NT2/D1 (cell line): ENCODE measurements around the gene TTLL7.

ENCODE experiments used
- DNase-seq: peaks from one replicate; pipeline ENCODE4 v3.0.0-alpha.2; 2011; ENCODE audit warnings: low read depth, low spot score
- H3K27me3 ChIP-seq: 2 replicates; pipeline ENCODE4 v1.6.0; 2011; ENCODE audit warnings: mild to moderate bottlenecking; ENCODE audit not compliant: insufficient read length, insufficient read depth
- H3K36me3 ChIP-seq: 2 replicates; pipeline ENCODE4 v1.6.1; 2011; ENCODE audit warnings: mild to moderate bottlenecking, low read length, mixed read lengths; ENCODE audit not compliant: insufficient read depth, insufficient read length
- H3K4me1 ChIP-seq: 2 replicates; pipeline ENCODE4 v1.5.1; 2011; ENCODE audit not compliant: insufficient read depth, insufficient read length
- H3K4me3 ChIP-seq: 2 replicates; pipeline ENCODE4 v1.5.1; 2011; ENCODE audit warnings: low read depth; ENCODE audit not compliant: insufficient read length
- H3K9ac ChIP-seq: 2 replicates; pipeline ENCODE4 v1.6.0; 2011; ENCODE audit warnings: low read depth; ENCODE audit not compliant: insufficient read length
- H3K9me3 ChIP-seq: 2 replicates; pipeline ENCODE4 v1.5.1; 2011; ENCODE audit warnings: mild to moderate bottlenecking, low read length; ENCODE audit not compliant: insufficient read depth
- SUZ12 ChIP-seq: IDR thresholded peaks from 2 replicates; pipeline ENCODE4 v1.6.1; 2011; ENCODE audit not compliant: insufficient read length, insufficient read depth; ENCODE audit errors: extremely low read depth
- YY1 ChIP-seq: IDR thresholded peaks from 2 replicates; pipeline ENCODE4 v1.6.1; 2011; ENCODE audit not compliant: insufficient read length, insufficient read depth
- ZNF274 ChIP-seq: IDR thresholded peaks from 2 replicates; pipeline ENCODE4 v1.6.1; 2011; ENCODE audit warnings: mild to moderate bottlenecking, low read depth, low read length

The TTLL7 gene

DNA sequence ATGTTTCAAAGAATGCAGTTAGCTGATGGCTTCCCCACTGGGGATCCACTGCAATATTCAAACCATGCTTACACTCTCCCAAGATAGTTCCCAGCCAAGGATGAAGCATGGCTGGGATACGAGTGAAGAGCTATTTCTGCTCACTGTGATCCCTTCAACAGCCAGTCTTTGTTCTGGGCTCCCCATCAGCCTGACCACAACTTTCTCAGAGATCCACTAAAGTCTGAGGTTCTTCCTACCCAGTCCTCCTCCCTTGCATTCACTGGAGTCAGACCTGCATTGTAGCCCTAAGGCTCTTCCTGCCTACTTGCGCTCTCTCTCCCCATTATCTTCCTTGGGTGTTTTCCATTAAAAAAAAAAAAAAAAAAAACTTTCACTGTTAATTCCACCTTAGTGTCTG lies 101.4 kb downstream of the TTLL7 start:
- no peaks in the 10 kb centered on the region for H3K9me3 ChIP-seq
- no peak overlapping the region for H3K4me3 ChIP-seq
- no peaks in the 10 kb centered on the region for H3K27me3 ChIP-seq
- no peaks in the 10 kb centered on the region for H3K4me1 ChIP-seq
- DNase-seq, result peak; percentile 20
- TF ChIP-seq SUZ12 (no peak), YY1 (no peak), ZNF274 (no peak)
- no peaks in the 10 kb centered on the region for H3K36me3 ChIP-seq
- H3K9ac ChIP-seq, result no peak overlapping the region

DNA sequence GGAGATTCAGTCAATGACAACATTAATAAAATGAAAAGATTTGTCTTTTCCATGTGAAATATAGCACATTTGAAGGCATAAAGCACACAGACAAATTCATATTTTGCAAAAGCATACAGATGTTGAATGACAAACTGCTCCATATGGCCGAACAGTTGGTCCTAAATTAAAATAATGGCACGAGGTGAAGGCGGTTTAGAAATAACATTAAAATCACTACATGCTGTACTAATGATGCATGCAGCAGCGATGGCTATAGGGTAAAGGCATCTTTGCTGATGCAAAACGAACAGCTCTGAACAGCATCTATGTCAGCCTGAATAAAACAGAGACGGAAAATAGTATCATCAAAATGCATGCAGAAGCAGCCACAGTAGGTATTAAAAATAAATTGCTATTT lies 102.6 kb downstream of the TTLL7 start:
- no peak overlapping the region for H3K9ac ChIP-seq
- no peaks in the 10 kb centered on the region for H3K27me3 ChIP-seq
- DNase-seq, result no peak
- H3K36me3 ChIP-seq, result no peaks in the 10 kb centered on the region
- TF ChIP-seq SUZ12 (no peak), YY1 (no peak), ZNF274 (no peak)
- H3K4me1 ChIP-seq, result no peaks in the 10 kb centered on the region
- H3K4me3 ChIP-seq, result no peak overlapping the region
- no peaks in the 10 kb centered on the region for H3K9me3 ChIP-seq

DNA sequence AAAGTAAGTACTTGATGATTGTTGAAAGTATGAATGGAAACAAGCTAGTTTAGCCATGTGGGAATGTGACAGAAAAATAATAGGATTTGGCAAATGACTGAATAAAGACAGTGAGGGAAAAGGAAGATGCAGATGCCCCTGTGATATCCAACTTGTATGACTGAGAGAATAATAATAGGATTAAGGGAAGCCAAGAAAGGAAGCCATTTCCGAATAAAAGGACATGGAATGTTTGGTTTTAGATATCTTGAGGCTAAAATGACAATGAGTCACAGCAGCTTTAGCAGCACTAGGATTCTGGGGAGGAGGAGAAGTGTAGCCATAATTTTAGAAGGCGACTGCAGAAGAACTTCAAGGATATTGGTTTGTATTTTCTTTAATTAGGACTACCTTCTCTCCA lies 109.2 kb downstream of the TTLL7 start:
- Histone ChIP-seq H3K36me3 (no peaks in the 10 kb centered on the region), H3K4me1 (no peaks in the 10 kb centered on the region), H3K27me3 (no peaks in the 10 kb centered on the region), H3K4me3 (no peak overlapping the region), H3K9me3 (peaks cover 12% of the 10 kb centered on the region; the same call in 1 of the 2 replicates), H3K9ac (no peak overlapping the region)
- DNase-seq, result peak; percentile 9
- TF ChIP-seq ZNF274, result no peak
- TF ChIP-seq YY1, result no peak
- no peak for TF ChIP-seq SUZ12

DNA sequence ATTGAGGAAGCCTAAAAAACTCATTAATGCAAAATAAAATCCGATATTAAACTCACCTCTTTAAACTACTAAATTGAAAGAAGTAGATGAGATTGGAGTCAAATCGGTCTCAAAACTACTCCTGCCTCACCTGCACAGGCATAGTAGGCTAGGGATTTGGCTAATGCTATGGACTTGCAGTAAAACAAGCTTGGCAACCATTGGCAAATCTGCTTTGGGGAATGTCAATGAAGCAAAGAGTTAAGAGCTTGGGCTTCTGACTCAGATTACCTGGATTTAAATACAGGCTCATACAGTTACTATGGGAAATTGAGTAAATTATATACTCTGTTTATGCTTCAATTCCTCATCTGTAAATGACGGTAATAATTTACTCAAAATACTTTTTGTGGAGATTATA lies 111.4 kb downstream of the TTLL7 start:
- TF ChIP-seq ZNF274, result no peak
- TF ChIP-seq SUZ12, result no peak
- TF ChIP-seq YY1, result no peak
- no peak overlapping the region for H3K4me3 ChIP-seq
- no peak overlapping the region for H3K9ac ChIP-seq
- H3K9me3 ChIP-seq, result peaks cover 12% of the 10 kb centered on the region; the same call in 1 of the 2 replicates
- DNase-seq, result no peak
- H3K27me3 ChIP-seq, result no peaks in the 10 kb centered on the region
- H3K4me1 ChIP-seq, result no peaks in the 10 kb centered on the region
- H3K36me3 ChIP-seq, result no peaks in the 10 kb centered on the region

DNA sequence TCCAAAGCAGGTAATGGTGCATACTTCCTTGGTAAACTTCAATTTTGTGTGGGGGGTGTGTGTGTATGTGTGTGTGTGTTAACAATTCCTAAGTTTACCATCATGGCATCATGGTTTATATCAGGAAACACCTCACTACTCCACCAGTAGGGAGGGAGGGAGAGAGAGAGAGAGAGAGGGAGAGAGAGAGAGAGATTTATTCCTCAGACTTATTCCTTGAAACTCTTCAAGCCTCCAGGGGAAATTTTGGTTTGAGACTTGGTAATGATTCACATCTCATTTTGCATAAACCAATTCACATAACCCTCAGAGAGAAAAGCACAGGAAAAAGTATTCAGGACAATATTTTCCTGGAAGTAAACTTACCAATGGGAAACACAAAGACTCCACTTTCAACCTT lies 115.0 kb downstream of the TTLL7 start:
- TF ChIP-seq YY1, result no peak
- TF ChIP-seq ZNF274, result no peak
- TF ChIP-seq SUZ12, result no peak

DNA sequence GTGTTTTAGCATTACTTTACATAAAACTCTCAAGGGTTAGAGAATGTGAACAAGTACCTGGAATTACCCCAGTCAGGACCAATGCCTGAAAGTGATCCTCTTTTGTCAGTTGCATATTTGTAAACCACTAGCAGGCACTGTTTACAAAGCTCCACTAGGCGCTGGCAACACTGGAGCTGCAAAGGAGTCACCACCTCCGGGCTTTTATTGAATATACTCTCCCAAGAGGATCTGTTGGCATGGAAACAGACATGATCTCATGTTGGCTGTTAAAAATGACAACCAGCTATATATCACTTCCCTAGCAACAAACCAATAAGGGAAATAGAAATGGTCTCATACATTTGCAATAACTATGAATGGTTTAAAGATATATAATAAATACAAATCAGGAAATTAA lies 116.0 kb downstream of the TTLL7 start:
- TF ChIP-seq ZNF274 (no peak), SUZ12 (no peak), YY1 (no peak)
- no peak overlapping the region for H3K4me3 ChIP-seq
- no peak for DNase-seq
- no peaks in the 10 kb centered on the region for H3K9me3 ChIP-seq
- H3K27me3 ChIP-seq, result no peaks in the 10 kb centered on the region
- no peaks in the 10 kb centered on the region for H3K36me3 ChIP-seq
- no peaks in the 10 kb centered on the region for H3K4me1 ChIP-seq
- no peak overlapping the region for H3K9ac ChIP-seq

More for the DNA sequence above, 115.0 kb downstream of the TTLL7 start:
- Histone ChIP-seq H3K9ac (no peak overlapping the region), H3K4me1 (no peaks in the 10 kb centered on the region), H3K36me3 (no peaks in the 10 kb centered on the region), H3K4me3 (no peak overlapping the region), H3K27me3 (no peaks in the 10 kb centered on the region), H3K9me3 (0 out of 2 replicates have a peak, but pooled peaks cover 2% of the 10 kb centered on the region)
- no peak for DNase-seq

DNA sequence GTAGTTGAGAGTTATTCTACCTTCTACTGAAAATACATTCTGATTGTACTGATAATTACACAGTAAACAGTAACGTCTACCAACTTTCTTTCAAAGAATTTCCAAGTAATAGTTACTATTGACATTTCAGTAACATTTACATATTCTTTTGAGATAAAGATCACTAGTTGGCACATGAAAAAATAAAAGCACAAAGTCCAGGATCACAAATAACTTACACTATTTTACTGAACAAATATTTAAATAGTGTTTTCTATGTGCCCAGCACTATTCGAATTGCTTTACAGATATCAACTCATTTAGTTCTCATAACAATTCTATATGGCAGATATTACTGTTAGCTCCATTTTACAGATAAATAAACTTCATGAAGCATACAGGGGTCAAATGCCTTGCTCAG lies 126.4 kb downstream of the TTLL7 start:
- Histone ChIP-seq H3K27me3 (no peaks in the 10 kb centered on the region), H3K36me3 (no peaks in the 10 kb centered on the region), H3K9ac (no peak overlapping the region), H3K4me1 (no peaks in the 10 kb centered on the region), H3K4me3 (no peak overlapping the region), H3K9me3 (no peaks in the 10 kb centered on the region)
- no peak for TF ChIP-seq YY1
- TF ChIP-seq ZNF274, result no peak
- TF ChIP-seq SUZ12, result no peak
- DNase-seq, result no peak
